Nephron progenitor cell (in vitro differentiated cells): ENCODE results near the gene ARMC9.

ENCODE experiments used
- DNase-seq: peaks from one replicate; pipeline ENCODE4 v3.0.0; 2021
- H3K27ac Mint-ChIP-seq: 2 replicates; pipeline ENCODE4 v1.8.0; 2021; ENCODE audit warnings: mild to moderate bottlenecking, moderate library complexity, mixed read lengths
- H3K27me3 Mint-ChIP-seq: 2 replicates; pipeline ENCODE4 v1.8.0; 2021; ENCODE audit warnings: mild to moderate bottlenecking, low read depth, mixed read lengths; ENCODE audit not compliant: poor library complexity
- H3K36me3 Mint-ChIP-seq: 2 replicates; pipeline ENCODE4 v1.8.0; 2021; ENCODE audit warnings: low read depth, mixed read lengths
- H3K4me1 Mint-ChIP-seq: 2 replicates; pipeline ENCODE4 v1.8.0; 2021; ENCODE audit warnings: mixed read lengths
- H3K4me3 Mint-ChIP-seq: 2 replicates; pipeline ENCODE4 v1.8.0; 2021; ENCODE audit warnings: mild to moderate bottlenecking, moderate library complexity, mixed read lengths
- H3K9me3 Mint-ChIP-seq: 2 replicates; pipeline ENCODE4 v1.8.0; 2021; ENCODE audit warnings: mild to moderate bottlenecking, moderate library complexity, mixed read lengths
- TF ChIP-seq, protein P1 (sequence below): fragments of 200-600 bp; sonication (generic); IDR thresholded peaks from 2 replicates; pipeline ENCODE4 v1.5.0; 2021; ENCODE audit warnings: antibody characterized with exemption

ARMC9 gene

DNA sequence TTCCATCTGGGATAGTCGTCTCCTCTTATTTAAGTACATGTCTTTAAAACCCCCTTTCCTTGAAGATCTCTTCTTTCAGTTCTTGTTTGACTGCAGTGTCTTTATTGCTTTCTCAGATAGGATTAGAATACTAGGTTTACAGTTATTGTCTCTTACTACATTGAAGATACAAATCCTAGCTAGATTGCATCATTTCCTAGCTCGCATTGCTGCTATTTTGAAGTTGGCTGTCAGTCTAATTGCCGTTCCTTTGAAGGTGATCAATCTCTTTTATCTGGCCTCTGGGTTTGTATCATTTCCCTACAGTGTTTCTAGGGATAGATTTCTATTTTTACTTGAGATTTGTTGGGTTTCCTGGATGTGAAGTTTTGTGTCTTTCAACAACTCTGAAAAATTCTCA is 20.9 kb downstream of the ARMC9 start:
- Mint-ChIP-seq H3K4me1 (no peaks in the 10 kb centered on the region), H3K36me3 (peaks cover 78% of the 10 kb centered on the region), H3K27ac (no peak overlapping the region), H3K27me3 (no peaks in the 10 kb centered on the region), H3K4me3 (no peak overlapping the region), H3K9me3 (peaks cover 4% of the 10 kb centered on the region)
- TF ChIP-seq, protein P1, sequence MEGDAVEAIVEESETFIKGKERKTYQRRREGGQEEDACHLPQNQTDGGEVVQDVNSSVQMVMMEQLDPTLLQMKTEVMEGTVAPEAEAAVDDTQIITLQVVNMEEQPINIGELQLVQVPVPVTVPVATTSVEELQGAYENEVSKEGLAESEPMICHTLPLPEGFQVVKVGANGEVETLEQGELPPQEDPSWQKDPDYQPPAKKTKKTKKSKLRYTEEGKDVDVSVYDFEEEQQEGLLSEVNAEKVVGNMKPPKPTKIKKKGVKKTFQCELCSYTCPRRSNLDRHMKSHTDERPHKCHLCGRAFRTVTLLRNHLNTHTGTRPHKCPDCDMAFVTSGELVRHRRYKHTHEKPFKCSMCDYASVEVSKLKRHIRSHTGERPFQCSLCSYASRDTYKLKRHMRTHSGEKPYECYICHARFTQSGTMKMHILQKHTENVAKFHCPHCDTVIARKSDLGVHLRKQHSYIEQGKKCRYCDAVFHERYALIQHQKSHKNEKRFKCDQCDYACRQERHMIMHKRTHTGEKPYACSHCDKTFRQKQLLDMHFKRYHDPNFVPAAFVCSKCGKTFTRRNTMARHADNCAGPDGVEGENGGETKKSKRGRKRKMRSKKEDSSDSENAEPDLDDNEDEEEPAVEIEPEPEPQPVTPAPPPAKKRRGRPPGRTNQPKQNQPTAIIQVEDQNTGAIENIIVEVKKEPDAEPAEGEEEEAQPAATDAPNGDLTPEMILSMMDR = no peak
- DNase-seq = no peak

DNA sequence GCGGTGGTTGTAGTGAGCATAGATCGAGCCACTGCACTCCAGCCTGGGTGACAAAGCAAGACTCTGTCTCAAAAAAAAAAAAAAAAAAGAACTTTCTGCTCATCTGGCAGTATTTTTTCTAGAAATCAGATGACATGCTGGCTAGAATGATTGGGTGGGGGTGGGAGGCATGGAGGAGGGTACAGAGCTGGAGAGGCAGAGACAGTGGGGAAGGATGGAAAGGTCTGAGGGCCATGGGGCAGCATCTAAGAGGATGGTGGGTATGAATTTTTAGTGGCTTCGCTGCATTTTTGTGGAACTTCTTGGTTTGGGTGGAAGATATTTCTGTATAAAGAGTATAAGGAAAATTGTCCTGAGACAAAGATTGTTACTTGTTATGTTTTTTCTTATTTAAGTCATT is 23.3 kb downstream of the ARMC9 start:
- H3K36me3 Mint-ChIP-seq = peaks cover 64% of the 10 kb centered on the region
- H3K27me3 Mint-ChIP-seq = no peaks in the 10 kb centered on the region
- no peaks in the 10 kb centered on the region for H3K4me1 Mint-ChIP-seq
- H3K4me3 Mint-ChIP-seq = no peak overlapping the region
- TF ChIP-seq, protein P1 = no peak
- DNase-seq = no peak
- H3K27ac Mint-ChIP-seq = no peak overlapping the region
- H3K9me3 Mint-ChIP-seq = peaks cover 4% of the 10 kb centered on the region

DNA sequence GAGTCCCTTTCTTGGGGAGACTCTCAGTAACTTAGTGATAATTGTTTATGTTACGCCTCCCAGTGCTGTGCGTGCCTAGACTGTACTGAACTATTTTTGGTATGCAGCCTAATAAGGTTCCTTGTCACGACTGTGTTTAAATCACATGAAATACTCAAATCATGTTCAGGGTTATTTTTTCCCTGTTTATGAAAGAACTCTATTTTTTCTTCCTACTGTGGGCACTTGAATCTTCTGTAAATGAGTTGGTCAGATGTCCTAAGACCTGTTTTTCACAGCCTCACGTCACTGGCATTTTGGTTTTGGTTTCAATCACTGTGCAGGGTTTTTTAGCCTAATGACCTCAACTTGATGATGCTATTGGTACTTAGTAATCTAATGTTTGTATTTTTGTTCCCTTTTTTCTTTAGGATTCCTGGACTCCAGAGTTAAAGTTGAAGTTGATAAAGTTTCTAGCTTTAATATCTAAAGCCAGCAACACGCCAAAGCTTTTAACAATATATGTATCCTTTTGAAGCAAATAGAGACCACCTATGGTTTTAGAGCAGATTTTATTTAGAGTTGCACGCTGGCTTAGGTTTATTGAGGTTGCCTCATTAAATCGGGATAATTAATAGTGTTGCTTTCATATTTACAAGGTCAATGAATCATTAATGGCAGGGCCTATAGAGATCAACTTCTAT is 24.0 kb downstream of the ARMC9 start:
- Mint-ChIP-seq H3K4me3 (no peak overlapping the region), H3K27me3 (no peaks in the 10 kb centered on the region), H3K9me3 (peaks cover 4% of the 10 kb centered on the region), H3K36me3 (peaks cover 61% of the 10 kb centered on the region), H3K27ac (no peak overlapping the region), H3K4me1 (no peaks in the 10 kb centered on the region)
- TF ChIP-seq, protein P1 = no peak
- DNase-seq = no peak

DNA sequence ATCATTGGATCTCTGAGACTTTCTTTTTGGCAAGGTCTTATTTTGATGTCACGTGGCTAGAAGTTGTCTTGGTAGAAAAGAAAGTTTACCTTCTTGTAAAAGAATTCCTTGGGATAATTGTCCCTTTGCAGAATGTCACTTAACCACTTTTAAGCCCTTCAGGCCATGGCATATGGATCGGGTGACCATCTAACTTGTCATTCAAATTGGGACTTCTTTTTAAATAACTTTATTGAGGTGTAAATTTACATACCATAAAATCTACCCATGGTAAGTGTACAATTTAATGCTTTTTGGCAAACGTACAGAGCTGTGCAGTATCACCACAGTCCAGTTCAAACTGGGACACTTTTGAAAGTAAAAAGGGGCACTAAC is 24.6 kb downstream of the ARMC9 start:
- TF ChIP-seq, protein P1 = no peak
- no peak for DNase-seq
- Mint-ChIP-seq H3K4me1 (peaks cover 2% of the 10 kb centered on the region), H3K36me3 (peaks cover 57% of the 10 kb centered on the region), H3K27me3 (no peaks in the 10 kb centered on the region), H3K27ac (no peak overlapping the region), H3K9me3 (peaks cover 4% of the 10 kb centered on the region), H3K4me3 (no peak overlapping the region)

DNA sequence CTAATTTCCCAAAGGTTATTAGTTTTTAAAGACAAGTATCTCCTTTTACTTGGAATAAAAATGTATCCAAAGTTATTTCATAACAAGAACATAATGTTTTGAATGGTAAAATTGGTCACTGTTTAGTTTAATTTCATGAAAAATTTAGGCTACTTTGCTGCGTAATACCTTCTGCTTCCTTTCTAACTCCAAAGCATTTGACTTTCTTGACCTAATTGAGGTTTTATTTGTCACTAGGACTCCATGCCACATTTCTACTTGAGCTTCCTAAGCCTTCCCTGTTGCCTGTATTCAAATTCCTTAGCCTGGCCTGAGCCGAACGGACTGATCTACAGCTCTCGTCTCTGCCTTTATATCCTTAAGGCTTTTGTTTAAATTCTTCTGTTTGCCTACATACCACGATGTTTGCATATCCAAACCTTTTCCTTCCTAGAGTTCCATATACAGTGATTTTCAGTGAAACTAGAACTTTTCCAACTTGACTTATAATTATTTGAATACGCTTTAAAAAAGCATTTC is 25.1 kb downstream of the ARMC9 start:
- H3K9me3 Mint-ChIP-seq = peaks cover 4% of the 10 kb centered on the region
- H3K36me3 Mint-ChIP-seq = peaks cover 52% of the 10 kb centered on the region
- no peak overlapping the region for H3K4me3 Mint-ChIP-seq
- DNase-seq = no peak
- H3K27ac Mint-ChIP-seq = no peak overlapping the region
- TF ChIP-seq, protein P1 = no peak
- H3K27me3 Mint-ChIP-seq = no peaks in the 10 kb centered on the region
- peaks cover 7% of the 10 kb centered on the region for H3K4me1 Mint-ChIP-seq
